Endothelial cell of umbilical vein (primary cell): ENCODE results near the gene GRIK3. TPM values are rescaled to one million over a fixed set of nuclear protein-coding genes. Genes with fewer than 3 reads are reported as not detected.

Experiments
- BruUV-seq: library from RNA; stranded (reverse); fragments of 400-500 nt; replicated peaks from 2 replicates; lab custom pipeline; 2021; lab: Mats Ljungman, UMichigan
- CTCF ChIA-PET: fragments of 300-600, 350-600 bp; sonication (Branson Sonifier 250); formaldehyde crosslinking; loops from one replicate; lab custom pipeline; 2021; ENCODE audit warnings: antibody characterized with exemption, inconsistent platforms; lab: Charles Lee
- POLR2A ChIA-PET: fragments of 300-600, 350-600 bp; sonication (Branson Sonifier 250); formaldehyde crosslinking; loops from one replicate; lab custom pipeline; 2021; ENCODE audit warnings: antibody characterized with exemption, inconsistent platforms; lab: Charles Lee
- DNase-seq: peaks from one replicate; pipeline ENCODE4 v3.0.0-alpha.2; 2011; ENCODE audit warnings: low read depth, low spot score
- FAIRE-seq: peaks from 2 replicates; lab custom pipeline; 2011; peaks lifted over from hg19 to GRCh38; lab: Jason Lieb, UNC
- H2AFZ ChIP-seq: 2 replicates; pipeline ENCODE4 v1.6.0; 2012; ENCODE audit warnings: low read depth, low read length, control low read depth, inconsistent platforms
- H3K27ac ChIP-seq: 2 replicates; pipeline ENCODE4 v1.5.1; 2011; ENCODE audit warnings: low read depth, mild to moderate bottlenecking, control low read depth, low read length, moderate library complexity; ENCODE audit not compliant: insufficient read depth
- H3K27me3 ChIP-seq, 2 experiments: 2 replicates each; pipeline versions ENCODE4 v1.6.0 to v1.6.1; 2011; ENCODE audit warnings: low read length in 2 of 2, mixed read lengths in 1 of 2; ENCODE audit not compliant: control insufficient read depth in 2 of 2, insufficient read depth in 2 of 2
- H3K36me3 ChIP-seq, 2 experiments: 2 replicates in 1 of 2; 3 replicates in 1 of 2; pipeline ENCODE4 v1.5.1; 2011; ENCODE audit warnings: low read length in 2 of 2, mild to moderate bottlenecking in 1 of 2, moderate library complexity in 1 of 2; ENCODE audit not compliant: control insufficient read depth in 2 of 2, insufficient read depth in 2 of 2; ENCODE audit errors: extremely low read depth in 1 of 2
- H3K4me1 ChIP-seq: 3 replicates; pipeline ENCODE4 v1.5.1; 2011; ENCODE audit warnings: mild to moderate bottlenecking, low read length; ENCODE audit not compliant: control insufficient read depth, insufficient read depth; ENCODE audit errors: extremely low read depth
- H3K4me2 ChIP-seq: 2 replicates; pipeline ENCODE4 v1.6.1; 2011; ENCODE audit warnings: low read length, control low read depth, mixed read lengths; ENCODE audit not compliant: insufficient read depth
- H3K4me3 ChIP-seq, 3 experiments: fragments of 200-600 bp in 1 of 3; sonication (generic), shearing (Covaris generic) in 1 of 3; replicated peaks in 1 of 3; 2 replicates each; pipeline ENCODE4 v1.5.1; 2011 to 2016; ENCODE audit warnings: control low read depth in 3 of 3, low read length in 3 of 3, mild to moderate bottlenecking in 2 of 3, inconsistent platforms in 1 of 3, low read depth in 1 of 3, moderate library complexity in 1 of 3; ENCODE audit not compliant: insufficient read depth in 1 of 3
- H3K79me2 ChIP-seq: 2 replicates; pipeline ENCODE4 v1.6.0; 2012; ENCODE audit warnings: low read length, inconsistent platforms; ENCODE audit not compliant: control insufficient read depth, insufficient read depth
- H3K9ac ChIP-seq: replicated peaks from 2 replicates; pipeline ENCODE3; 2011; ENCODE audit warnings: low read length, control low read depth; ENCODE audit not compliant: insufficient read depth; ENCODE audit errors: extremely low read depth
- H3K9me1 ChIP-seq: replicated peaks from 3 replicates; pipeline ENCODE4 v1.6.0; 2011; ENCODE audit warnings: mild to moderate bottlenecking, low read length; ENCODE audit not compliant: control insufficient read depth, insufficient read depth; ENCODE audit errors: extremely low read depth
- H3K9me3 ChIP-seq: replicated peaks from 2 replicates; pipeline ENCODE4 v1.5.1; 2012; ENCODE audit warnings: low read length, inconsistent platforms; ENCODE audit not compliant: control insufficient read depth, insufficient read depth
- H4K20me1 ChIP-seq: replicated peaks from 2 replicates; pipeline ENCODE3; 2011; ENCODE audit warnings: mild to moderate bottlenecking, low read length; ENCODE audit not compliant: control insufficient read depth, insufficient read depth; ENCODE audit errors: extremely low read depth
- EZH2 ChIP-seq: IDR thresholded peaks from 2 replicates; pipeline ENCODE4 v1.6.1; 2012; ENCODE audit warnings: borderline replicate concordance, low read depth, mild to moderate bottlenecking, moderate library complexity, low read length, inconsistent platforms; ENCODE audit not compliant: severe bottlenecking
- FOS ChIP-seq: IDR thresholded peaks from 2 replicates; pipeline ENCODE4 v1.6.1; 2011; ENCODE audit warnings: mild to moderate bottlenecking, low read length, moderate library complexity, borderline replicate concordance; ENCODE audit not compliant: insufficient read depth
- GATA2 ChIP-seq: IDR thresholded peaks from 2 replicates; pipeline ENCODE4 v1.7.0; 2011; ENCODE audit warnings: low read depth, mild to moderate bottlenecking, moderate library complexity, mixed read lengths, low read length; ENCODE audit not compliant: insufficient read length, insufficient read depth
- JUN ChIP-seq: IDR thresholded peaks from 2 replicates; pipeline ENCODE4 v1.6.1; 2011; ENCODE audit warnings: borderline replicate concordance, low read depth; ENCODE audit not compliant: insufficient read length, insufficient read depth
- MYC ChIP-seq: IDR thresholded peaks from one replicate; pipeline ENCODE4 v1.6.1; 2011; ENCODE audit warnings: mild to moderate bottlenecking, low read depth, low read length
- POLR2A ChIP-seq: IDR thresholded peaks from 2 replicates; pipeline ENCODE4 v1.6.1; 2012; ENCODE audit warnings: low read depth, mild to moderate bottlenecking, control low read depth, low read length
- POLR2AphosphoS5 ChIP-seq: IDR thresholded peaks from 2 replicates; pipeline ENCODE4 v1.6.1; 2012; ENCODE audit warnings: low read depth, mild to moderate bottlenecking, control low read depth, low read length, moderate library complexity; ENCODE audit not compliant: insufficient read depth
- dilution Hi-C: fragments of 300-500 bp; cut with MboI; formaldehyde crosslinking; loops from one replicate; pipeline ENCODE4 v1.15.0; 2019; ENCODE audit warnings: low sequenced_read_pairs; ENCODE audit not compliant: extremely low pct_ligation_motif_present
- intact Hi-C: fragments of 100-400 bp; cut with micrococcal nuclease; formaldehyde crosslinking; loops from one replicate; pipeline ENCODE4 v1.10.0; 2022
- polyA plus RNA-seq, 4 experiments: library from polyadenylated mRNA; depleted of rRNA in 3 of 4; stranded (reverse) in 3 of 4; unstranded in 1 of 4; fragments of >200 nt; gene quantifications; 2 replicates each; pipeline versions ENCODE4 v1.2.1 to v1.2.3, GENCODE V29; 2011 to 2012; ENCODE audit warnings: missing spikeins in 1 of 4
- total RNA-seq: library from RNA; stranded (reverse); gene quantifications from 2 replicates; pipeline ENCODE4 v1.2.3, GENCODE V29; 2021
- TF ChIP-seq, protein P1 (sequence below), 2 donors: IDR thresholded peaks; 1 replicate in 1 of 2; 2 replicates in 1 of 2; pipeline ENCODE4 v1.5.1; 2011; ENCODE audit warnings: low read length in 2 of 2, mild to moderate bottlenecking in 2 of 2, moderate library complexity in 2 of 2, control low read depth in 1 of 2, inconsistent platforms in 1 of 2, low read depth in 1 of 2; ENCODE audit not compliant: insufficient read depth in 1 of 2; ENCODE audit errors: extremely low read depth in 1 of 2
- TF ChIP-seq, protein P2 (sequence below): IDR thresholded peaks from 2 replicates; pipeline ENCODE4 v1.6.1; 2011; ENCODE audit not compliant: insufficient read depth, insufficient read length

Gene GRIK3
- total and polyA plus RNA-seq, 2 donors (not counting 3 experiments of a cell fraction or from before 2014, with no cell fraction given): not detected

DNA sequence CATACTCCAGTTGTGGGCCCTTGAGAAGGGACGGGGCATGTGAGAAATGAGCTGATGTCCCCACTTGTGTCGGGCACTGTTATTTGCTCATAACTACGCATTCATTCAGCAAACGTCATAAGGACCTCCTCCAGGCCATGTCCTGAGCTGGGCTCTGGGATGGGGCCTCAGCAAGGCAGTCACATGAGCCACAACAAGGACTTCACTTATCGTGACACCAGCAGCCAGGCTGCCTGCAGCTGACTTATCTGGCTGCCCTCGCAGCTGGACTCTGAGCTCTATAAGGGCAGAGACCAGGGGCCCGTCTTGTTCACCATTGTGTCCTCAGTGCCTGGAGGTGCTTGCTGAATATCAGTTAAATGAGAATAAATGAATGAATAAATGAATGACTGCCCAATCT lies 37.5 kb upstream of the GRIK3 start:
- H3K9ac ChIP-seq: no peak overlapping the region
- H3K79me2 ChIP-seq: no peaks in the 10 kb centered on the region
- ChIA-PET CTCF (no interaction called here), POLR2A (no interaction called here)
- no peak overlapping the region for H2AFZ ChIP-seq
- no peaks in the 10 kb centered on the region for H4K20me1 ChIP-seq
- intact Hi-C loops (no loop called here), dilution Hi-C loops (no loop called here)
- TF ChIP-seq POLR2AphosphoS5 (no peak), EZH2 (no peak), JUN (no peak), FOS (no peak), POLR2A (no peak), MYC (no peak), GATA2 (no peak)
- TF ChIP-seq, protein P1, sequence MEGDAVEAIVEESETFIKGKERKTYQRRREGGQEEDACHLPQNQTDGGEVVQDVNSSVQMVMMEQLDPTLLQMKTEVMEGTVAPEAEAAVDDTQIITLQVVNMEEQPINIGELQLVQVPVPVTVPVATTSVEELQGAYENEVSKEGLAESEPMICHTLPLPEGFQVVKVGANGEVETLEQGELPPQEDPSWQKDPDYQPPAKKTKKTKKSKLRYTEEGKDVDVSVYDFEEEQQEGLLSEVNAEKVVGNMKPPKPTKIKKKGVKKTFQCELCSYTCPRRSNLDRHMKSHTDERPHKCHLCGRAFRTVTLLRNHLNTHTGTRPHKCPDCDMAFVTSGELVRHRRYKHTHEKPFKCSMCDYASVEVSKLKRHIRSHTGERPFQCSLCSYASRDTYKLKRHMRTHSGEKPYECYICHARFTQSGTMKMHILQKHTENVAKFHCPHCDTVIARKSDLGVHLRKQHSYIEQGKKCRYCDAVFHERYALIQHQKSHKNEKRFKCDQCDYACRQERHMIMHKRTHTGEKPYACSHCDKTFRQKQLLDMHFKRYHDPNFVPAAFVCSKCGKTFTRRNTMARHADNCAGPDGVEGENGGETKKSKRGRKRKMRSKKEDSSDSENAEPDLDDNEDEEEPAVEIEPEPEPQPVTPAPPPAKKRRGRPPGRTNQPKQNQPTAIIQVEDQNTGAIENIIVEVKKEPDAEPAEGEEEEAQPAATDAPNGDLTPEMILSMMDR (IDR thresholded peaks at IDR 0.05; ENCODE audit: extremely low read depth in 1 of 2, insufficient read depth in 1 of 2, low read depth in 1 of 2, low read length in 2 of 2): no peak
- TF ChIP-seq, protein P2, sequence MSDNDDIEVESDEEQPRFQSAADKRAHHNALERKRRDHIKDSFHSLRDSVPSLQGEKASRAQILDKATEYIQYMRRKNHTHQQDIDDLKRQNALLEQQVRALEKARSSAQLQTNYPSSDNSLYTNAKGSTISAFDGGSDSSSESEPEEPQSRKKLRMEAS: no peak
- H3K36me3 ChIP-seq: no peaks in the 10 kb centered on the region
- H3K27me3 ChIP-seq: no peaks in the 10 kb centered on the region
- no peak for FAIRE-seq
- H3K4me2 ChIP-seq: no peak overlapping the region
- H3K9me3 ChIP-seq: no peaks in the 10 kb centered on the region
- no peak overlapping the region for H3K27ac ChIP-seq
- H3K4me1 ChIP-seq: no peaks in the 10 kb centered on the region
- no peak overlapping the region for H3K4me3 ChIP-seq
- BruUV-seq: no TSS peak
- DNase-seq: no peak
- no peaks in the 10 kb centered on the region for H3K9me1 ChIP-seq
